ENCODE data around the gene MAN1B1.

Gene MAN1B1

DNA sequence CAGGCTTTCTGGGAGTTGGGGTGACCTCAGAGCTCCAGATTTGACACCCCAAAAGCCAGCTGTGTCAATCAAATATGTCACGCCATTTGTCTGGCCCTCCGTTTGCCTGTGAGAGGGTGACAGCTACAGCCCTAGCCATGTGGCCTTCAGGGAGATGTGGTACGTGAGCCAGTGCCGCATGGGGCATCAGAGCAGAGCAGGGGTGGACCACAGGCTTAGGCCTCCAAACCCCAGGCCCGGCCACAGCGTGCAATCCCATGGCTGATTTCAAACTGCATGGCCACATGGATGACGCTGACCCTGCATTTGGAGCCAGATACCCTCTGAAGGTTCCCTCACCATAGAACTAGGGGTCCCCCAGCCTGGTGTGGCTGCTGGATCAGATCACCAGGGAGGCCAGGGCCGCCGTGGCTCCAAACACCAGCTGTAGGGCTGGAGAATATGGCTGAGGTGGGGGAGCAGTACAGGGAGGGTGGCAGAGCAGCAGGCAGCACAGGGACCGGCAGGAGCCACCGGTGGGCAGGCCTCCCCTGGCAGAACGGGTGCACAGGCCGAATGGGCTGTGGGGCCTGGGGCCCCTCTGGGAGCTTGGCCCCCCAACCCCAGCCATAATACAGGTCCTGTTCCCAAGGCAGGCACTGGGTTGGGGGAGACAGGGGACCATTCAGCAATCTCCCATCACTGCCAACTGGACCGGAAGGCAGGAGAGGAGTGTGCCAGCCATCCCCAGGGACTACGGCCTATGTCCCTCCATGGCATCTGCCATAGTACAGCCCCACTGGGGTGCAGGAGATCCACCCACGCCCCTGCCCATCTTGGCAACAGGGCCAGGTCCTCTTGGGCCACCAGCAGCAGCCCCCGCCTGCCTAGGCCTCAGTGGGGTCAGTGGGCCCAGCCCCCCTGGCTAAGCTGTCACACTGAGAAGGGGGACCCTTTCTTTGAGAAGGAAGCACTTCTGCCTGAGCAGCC lies 18.0 kb upstream of the MAN1B1 start:
- no peak for DNase-seq (ENCODE audit: low spot score)

- no peak for DNase-seq (ENCODE audit: low spot score)
Observed at GRCh38 chr9:137069508-137070091, 17.2 kb upstream of the MAN1B1 start.

DNA sequence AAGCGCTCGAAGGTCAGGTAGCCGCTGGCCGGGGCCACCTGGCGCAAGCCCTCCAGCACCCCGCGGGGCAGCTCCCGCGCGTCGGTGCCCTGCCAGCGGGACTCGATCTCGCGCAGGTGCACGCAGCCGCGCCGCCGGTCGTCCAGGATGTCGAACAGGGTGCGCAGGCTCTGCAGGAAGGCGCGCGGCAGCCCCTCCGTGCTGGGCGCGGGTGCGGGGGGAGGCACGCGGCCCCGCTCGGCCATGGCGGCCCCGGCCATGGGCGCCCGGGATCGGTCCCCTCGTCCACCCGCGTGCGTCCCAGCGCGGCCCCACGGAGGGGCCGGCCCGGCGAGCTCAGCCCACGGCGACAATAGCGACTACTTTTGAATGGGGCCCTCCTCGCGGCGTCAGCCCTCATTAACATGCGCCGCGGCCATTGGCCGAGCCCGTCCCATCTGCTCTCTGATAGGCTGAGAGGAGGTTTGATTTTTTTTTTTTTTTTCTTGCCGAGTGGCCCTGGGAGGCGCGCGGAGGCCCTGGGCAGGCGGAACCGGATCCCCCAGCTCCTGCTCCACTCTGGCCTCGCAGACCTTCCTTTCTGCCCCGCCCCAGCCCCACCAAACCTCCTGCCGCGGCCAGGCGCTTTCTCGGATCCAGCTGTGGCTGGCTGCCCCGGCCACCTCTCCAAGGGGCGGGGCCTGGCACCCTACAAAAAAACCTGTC lies 16.4 kb upstream of the MAN1B1 start, which contains the start of gene SAPCD2:
SAPCD2 (minus strand) TSS at position 357 of the 705 bp plus-strand sequence; CDS start at position 260, 97 bp downstream.
- peak; percentile 81 for DNase-seq (ENCODE audit: low spot score)

GRCh38 chr9:137070906-137071275 lies 15.9 kb upstream of the MAN1B1 start:
- no peak for DNase-seq (ENCODE audit: low spot score)

- DNase-seq (ENCODE audit: low spot score) = no peak
Observed at GRCh38 chr9:137071282-137071681, 15.5 kb upstream of the MAN1B1 start.

GRCh38 chr9:137073992-137074399 lies 12.8 kb upstream of the MAN1B1 start:
- no peak for DNase-seq (ENCODE audit: low spot score)

DNA sequence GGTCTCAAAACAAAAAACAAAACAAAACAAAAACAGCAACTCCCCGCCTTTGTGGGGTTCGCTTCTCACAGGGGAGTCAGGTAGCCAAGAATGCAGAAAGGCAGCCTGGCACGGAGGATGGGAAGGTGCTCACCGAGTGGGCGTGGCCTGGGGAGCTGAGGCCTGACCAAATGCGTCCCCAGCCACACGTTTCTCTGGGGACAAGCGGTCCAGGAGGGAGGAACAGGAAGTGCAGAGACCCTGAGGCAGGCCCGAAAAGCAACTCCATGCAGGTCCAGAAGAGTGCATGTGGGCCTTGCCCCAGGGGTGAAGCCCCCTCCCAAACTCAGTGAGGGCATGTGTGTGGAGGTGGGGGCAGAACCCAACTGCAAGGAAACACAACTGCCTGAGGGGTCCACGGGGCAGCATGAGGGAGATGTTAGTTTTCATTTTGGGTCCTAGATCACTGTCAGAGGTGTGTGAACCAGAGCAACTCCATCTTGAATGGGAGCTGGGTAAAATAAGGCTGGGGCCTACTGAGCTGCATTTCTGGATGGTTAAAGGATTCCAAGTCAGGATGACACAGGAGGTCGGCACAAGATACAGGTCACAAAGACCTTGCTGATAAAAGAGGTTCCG lies 12.0 kb upstream of the MAN1B1 start:
- DNase-seq (ENCODE audit: low spot score) = no peak

- no peak for DNase-seq (ENCODE audit: low spot score)
Observed at GRCh38 chr9:137075275-137075775, 11.5 kb upstream of the MAN1B1 start.

DNA sequence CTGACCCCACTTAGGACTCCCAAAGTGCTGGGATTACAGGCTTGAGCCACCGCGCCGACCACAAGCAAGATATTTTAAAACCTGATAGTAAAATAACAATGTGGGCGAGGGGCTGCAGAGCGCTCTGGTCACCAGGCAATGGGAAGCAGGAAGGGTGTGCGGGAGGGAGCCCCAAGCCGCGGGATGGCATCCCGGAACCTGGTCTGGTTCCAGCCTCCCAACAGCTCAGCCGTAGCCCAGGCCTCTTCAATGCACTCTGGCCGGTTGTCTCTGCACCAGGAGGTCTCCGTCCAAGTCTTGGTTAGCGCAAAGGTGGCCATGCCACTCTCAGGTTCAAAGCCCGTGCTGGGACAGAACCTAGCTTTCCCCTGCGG lies 10.2 kb upstream of the MAN1B1 start:
- no peak for DNase-seq (ENCODE audit: low spot score)

GRCh38 chr9:137077010-137077747 lies 9.6 kb upstream of the MAN1B1 start, which contains the start of gene UAP1L1:
UAP1L1 (plus strand) TSS chr9:137077517; CDS start chr9:137077533, 16 bp downstream.
- peak; percentile 28 for DNase-seq (ENCODE audit: low spot score)

DNA sequence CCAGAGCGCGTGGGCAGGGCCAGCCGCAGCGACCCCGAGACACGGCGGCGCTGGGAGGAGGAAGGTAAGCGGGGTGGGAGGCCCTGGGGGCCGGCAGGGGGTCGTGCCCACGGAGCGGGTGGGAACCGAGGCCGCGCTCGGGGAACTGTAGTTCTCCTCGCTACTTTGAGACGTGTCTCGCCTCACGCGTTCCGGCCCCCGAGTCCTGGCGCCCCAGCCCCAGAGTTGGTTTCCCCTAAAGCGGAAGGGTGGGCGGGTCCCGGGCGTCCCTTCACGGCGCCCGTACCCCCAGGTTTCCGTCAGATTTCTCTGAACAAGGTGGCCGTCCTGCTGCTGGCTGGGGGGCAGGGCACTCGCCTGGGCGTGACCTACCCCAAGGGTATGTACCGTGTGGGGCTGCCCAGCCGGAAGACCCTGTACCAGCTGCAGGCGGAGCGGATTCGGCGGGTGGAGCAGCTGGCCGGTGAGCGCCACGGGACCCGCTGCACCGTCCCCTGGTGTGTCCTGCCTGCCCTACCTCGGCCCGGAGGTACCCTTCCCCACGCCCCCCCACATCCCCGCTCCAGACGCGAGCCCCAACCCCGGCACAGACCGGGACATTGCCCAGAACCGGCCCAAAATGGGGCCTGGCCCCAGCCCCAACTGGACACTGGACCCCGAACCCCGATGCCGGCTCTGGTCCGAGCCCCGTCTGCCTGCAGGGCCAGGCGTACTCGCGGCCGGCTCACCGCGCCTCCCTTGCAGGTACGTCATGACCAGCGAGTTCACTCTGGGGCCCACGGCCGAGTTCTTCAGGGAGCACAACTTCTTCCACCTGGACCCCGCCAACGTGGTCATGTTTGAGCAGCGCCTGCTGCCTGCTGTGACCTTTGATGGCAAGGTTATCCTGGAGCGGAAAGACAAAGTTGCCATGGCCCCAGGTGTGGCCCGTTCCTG lies 8.8 kb upstream of the MAN1B1 start:
- DNase-seq (ENCODE audit: low spot score) = no peak

GRCh38 chr9:137078701-137079400 lies 7.9 kb upstream of the MAN1B1 start:
- DNase-seq (ENCODE audit: low spot score) = no peak

DNA sequence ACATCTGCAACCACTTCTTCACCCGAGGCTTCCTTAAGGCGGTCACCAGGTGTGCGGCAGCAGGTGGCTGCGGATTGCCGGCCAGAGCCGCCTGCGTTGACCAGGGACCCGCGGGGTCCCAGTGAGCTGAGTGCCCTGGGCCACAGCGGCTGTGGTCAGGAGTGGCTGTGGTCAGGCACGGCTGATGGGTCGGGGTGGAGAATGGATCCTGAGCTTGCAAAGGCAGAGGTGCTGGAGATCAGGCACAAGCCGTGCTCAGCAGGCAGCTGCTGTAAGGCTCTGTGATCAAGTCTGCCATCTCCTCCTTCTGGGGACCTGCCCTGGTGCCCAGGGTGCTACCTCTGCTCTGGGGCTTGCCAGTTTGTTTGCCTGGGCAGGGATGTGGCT lies 7.4 kb upstream of the MAN1B1 start:
- no peak for DNase-seq (ENCODE audit: low spot score)

DNA sequence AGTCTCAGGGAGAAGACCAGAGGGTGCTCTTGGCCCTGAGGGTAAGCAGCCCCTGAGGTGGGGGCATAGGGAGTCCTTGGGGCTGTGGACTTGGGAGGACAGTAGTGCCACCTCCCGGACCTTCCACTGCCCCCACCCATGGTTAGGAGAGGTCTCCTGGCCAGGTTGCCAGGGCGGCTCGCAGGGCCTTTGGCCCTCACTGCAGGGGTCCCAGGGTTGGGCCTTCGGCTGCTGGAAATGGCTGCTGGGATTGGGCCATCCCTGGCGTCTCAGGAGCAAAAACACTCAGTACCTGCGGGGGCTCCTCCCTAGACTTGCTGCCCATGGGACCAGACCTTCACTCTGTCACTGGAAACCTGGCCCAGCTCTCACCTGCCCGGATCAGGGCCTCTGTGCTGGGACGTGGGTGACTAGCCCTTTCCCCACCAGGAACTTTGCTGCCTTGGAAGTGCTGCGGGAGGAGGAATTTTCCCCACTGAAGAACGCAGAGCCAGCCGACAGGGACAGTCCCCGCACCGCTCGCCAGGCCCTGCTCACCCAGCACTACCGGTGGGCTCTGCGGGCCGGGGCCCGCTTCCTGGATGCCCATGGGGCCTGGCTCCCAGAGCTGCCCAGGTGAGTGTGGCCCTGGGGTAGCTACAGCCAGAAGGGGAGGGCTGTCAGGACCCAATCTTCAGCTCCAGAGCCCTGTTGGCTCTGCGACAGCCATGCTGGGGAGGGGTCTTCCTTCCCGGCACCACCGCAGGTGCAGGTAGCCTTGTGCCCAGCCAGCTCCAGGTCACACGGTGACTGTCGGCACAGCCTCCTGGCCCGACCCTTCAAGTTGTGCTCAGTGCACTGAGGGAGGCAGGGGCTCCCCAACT lies 6.3 kb upstream of the MAN1B1 start:
- DNase-seq (ENCODE audit: low spot score) = no peak

GRCh38 chr9:137082222-137082924 lies 4.4 kb upstream of the MAN1B1 start:
- no peak for DNase-seq (ENCODE audit: low spot score)

DNA sequence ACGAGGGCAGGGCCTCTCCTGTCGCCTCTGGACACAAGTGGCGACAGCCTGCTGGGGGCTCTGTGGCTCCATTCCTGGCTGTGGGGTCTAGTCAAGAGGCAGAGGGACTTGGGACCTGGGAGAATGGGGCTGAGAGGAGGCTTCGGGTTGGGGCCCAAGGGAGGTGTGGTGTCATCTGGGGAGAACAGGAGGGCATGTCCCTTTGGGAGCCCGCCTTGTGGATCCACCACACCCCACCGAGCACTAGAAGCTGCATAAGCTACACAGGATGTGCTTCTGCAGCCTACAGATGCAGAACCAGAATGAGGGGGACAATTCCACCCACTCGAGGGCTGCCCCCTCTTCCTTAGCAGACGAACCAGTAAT lies 3.9 kb upstream of the MAN1B1 start:
- no peak for DNase-seq (ENCODE audit: low spot score)

GRCh38 chr9:137083394-137084004 lies 3.3 kb upstream of the MAN1B1 start:
- DNase-seq (ENCODE audit: low spot score) = no peak

DNA sequence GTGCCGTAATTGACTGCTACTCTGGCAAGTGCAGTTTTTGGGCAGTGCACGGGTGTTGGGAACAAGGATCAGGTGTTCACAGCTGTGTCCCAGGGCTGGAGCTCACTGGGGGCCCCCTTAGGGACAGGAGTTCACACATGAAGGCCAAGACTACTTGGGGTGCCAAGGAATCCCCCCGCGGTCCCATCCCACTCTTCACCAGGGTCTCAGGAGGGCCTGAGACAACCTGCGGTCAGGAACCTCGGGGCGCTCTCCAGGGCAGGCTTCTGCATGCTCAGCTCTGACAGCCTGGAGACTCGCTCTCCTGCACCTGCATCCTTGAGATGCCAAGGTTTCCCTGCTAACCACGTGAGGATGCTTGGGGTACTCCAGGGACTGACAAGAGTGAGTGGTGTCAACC lies 2.3 kb upstream of the MAN1B1 start:
- no peak for DNase-seq (ENCODE audit: low spot score)

All from hematopoietic multipotent progenitor cell treated with erythropoietin and hydrocortisone succinate and interleukin-3 and kit ligand, for 17 days (in vitro differentiated cells).